ENCODE results near the gene CNTNAP2. TPM values are rescaled to one million over a fixed set of nuclear protein-coding genes. Genes with fewer than 3 reads are reported as not detected.

The CNTNAP2 gene
- total RNA-seq, 1 experiment from 2014 or later, result 64.5 TPM

DNA sequence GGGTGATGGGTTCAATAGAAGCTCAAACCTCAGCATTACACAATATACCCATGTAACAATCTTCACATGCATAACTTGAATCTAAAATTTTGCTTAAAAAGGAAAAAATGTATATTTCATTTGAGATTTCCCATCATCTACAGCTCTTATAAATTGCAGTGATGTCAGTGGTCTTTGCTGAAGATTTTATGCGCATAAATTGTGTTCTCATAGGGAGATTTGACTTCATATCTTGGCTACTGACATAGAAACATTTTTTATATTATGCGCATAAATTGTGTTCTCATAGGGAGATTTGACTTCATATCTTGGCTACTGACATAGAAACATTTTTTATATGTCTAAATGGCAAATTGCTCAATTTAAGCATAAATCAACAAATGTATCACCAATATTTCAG, 1348.6 kb downstream of the CNTNAP2 start:
- H2AK5ac ChIP-seq (ENCODE audit: insufficient read length, low read length), result no peak overlapping the region
- H2BK15ac ChIP-seq (ENCODE audit: low read depth, low read length), result no peak overlapping the region
- no peak overlapping the region for H3T11ph ChIP-seq (ENCODE audit: low read length)
- TF ChIP-seq, protein P1, sequence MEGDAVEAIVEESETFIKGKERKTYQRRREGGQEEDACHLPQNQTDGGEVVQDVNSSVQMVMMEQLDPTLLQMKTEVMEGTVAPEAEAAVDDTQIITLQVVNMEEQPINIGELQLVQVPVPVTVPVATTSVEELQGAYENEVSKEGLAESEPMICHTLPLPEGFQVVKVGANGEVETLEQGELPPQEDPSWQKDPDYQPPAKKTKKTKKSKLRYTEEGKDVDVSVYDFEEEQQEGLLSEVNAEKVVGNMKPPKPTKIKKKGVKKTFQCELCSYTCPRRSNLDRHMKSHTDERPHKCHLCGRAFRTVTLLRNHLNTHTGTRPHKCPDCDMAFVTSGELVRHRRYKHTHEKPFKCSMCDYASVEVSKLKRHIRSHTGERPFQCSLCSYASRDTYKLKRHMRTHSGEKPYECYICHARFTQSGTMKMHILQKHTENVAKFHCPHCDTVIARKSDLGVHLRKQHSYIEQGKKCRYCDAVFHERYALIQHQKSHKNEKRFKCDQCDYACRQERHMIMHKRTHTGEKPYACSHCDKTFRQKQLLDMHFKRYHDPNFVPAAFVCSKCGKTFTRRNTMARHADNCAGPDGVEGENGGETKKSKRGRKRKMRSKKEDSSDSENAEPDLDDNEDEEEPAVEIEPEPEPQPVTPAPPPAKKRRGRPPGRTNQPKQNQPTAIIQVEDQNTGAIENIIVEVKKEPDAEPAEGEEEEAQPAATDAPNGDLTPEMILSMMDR (conservative IDR thresholded peaks at IDR 0.05), result no peak
- no peaks in the 10 kb centered on the region for H4K20me1 ChIP-seq (ENCODE audit: control insufficient read depth, insufficient read depth, insufficient read length)
- H2BK5ac ChIP-seq (ENCODE audit: insufficient read length, low read length), result no peak overlapping the region
- no peaks in the 10 kb centered on the region for H3K36me3 Mint-ChIP-seq (ENCODE audit: insufficient read depth in 1 of 3, low read depth in 3 of 3)
- WGBS (ENCODE audit: extremely low coverage, insufficient read length, low lambda C conversion rate), result no CpG with 5 or more reads among the region's 2 CpGs
- H2AFZ ChIP-seq (ENCODE audit: low read length), result no peak overlapping the region
- no peaks in the 10 kb centered on the region for H3K79me2 ChIP-seq (ENCODE audit: insufficient read depth, low read length)
- no peaks in the 10 kb centered on the region for H3K23me2 ChIP-seq (ENCODE audit: insufficient read length, low read depth, low read length, poor library complexity, severe bottlenecking)
- H3K9me3 Mint-ChIP-seq, result no peaks in the 10 kb centered on the region; a peak in 2 of 5 replicates
- H3K79me1 ChIP-seq (ENCODE audit: insufficient read depth, low read depth, low read length, poor library complexity, severe bottlenecking), result no peaks in the 10 kb centered on the region
- H3K9ac ChIP-seq (ENCODE audit: extremely low read depth, insufficient read length, low read length), result no peak overlapping the region
- H3K4me3 Mint-ChIP-seq, result no peak overlapping the region
- no peak overlapping the region for H2BK20ac ChIP-seq (ENCODE audit: low read depth, low read length, poor library complexity, severe bottlenecking)
- H3K14ac ChIP-seq (ENCODE audit: insufficient read depth, low read length), result no peak overlapping the region
- no peaks in the 10 kb centered on the region for H3K4me1 ChIP-seq (ENCODE audit: insufficient read depth, low read length)
- H3K18ac ChIP-seq (ENCODE audit: insufficient read length, low read depth, low read length), result no peak overlapping the region
- no peak overlapping the region for H2BK120ac ChIP-seq (ENCODE audit: low read depth, low read length, poor library complexity, severe bottlenecking)
- no peak overlapping the region for H3K4ac ChIP-seq (ENCODE audit: low read depth, low read length)
- H3K27me3 Mint-ChIP-seq (ENCODE audit: low read depth), result no peaks in the 10 kb centered on the region
- H3K27ac Mint-ChIP-seq, result no peak overlapping the region
- H4K91ac ChIP-seq (ENCODE audit: insufficient read length, low read depth, low read length), result no peak overlapping the region
- no peak overlapping the region for H3K56ac ChIP-seq (ENCODE audit: insufficient read length, low read depth, low read length)
- no peak overlapping the region for H3K4me2 ChIP-seq (ENCODE audit: insufficient read depth, insufficient read length, low read length)
- no peaks in the 10 kb centered on the region for H3K27me3 ChIP-seq (ENCODE audit: insufficient read depth, low read length)
- H4K5ac ChIP-seq (ENCODE audit: insufficient read length, low read depth, low read length), result no peak overlapping the region
- no peak overlapping the region for H3K23ac ChIP-seq (ENCODE audit: insufficient read length, low read depth, low read length)
- no peaks in the 10 kb centered on the region for H3K4me1 Mint-ChIP-seq
- no peak overlapping the region for H2BK12ac ChIP-seq (ENCODE audit: insufficient read length, low read depth, low read length)
- H3K27ac ChIP-seq (ENCODE audit: insufficient read length, low read depth, low read length), result no peak overlapping the region
- H4K8ac ChIP-seq (replicated peaks; ENCODE audit: insufficient read length, low read depth, low read length), result no peak overlapping the region
- no peak for DNase-seq
- H3K9me3 ChIP-seq (ENCODE audit: control insufficient read depth, low read depth, low read length), result no peaks in the 10 kb centered on the region
